B cell (primary cell): ENCODE results near the gene BAG3.

Experiments used
- EZH2 ChIP-seq: IDR thresholded peaks from 2 replicates; pipeline ENCODE4 v1.6.1; 2012; ENCODE audit warnings: borderline replicate concordance, low read depth, mild to moderate bottlenecking, moderate library complexity, low read length; ENCODE audit not compliant: insufficient read depth, poor library complexity, severe bottlenecking
- TF ChIP-seq, protein P1 (sequence below): fragments of 200-600 bp; IDR thresholded peaks from one replicate; pipeline ENCODE4 v1.8.0; 2022; ENCODE audit warnings: antibody characterized with exemption, mild to moderate bottlenecking

- TF ChIP-seq, protein P1, sequence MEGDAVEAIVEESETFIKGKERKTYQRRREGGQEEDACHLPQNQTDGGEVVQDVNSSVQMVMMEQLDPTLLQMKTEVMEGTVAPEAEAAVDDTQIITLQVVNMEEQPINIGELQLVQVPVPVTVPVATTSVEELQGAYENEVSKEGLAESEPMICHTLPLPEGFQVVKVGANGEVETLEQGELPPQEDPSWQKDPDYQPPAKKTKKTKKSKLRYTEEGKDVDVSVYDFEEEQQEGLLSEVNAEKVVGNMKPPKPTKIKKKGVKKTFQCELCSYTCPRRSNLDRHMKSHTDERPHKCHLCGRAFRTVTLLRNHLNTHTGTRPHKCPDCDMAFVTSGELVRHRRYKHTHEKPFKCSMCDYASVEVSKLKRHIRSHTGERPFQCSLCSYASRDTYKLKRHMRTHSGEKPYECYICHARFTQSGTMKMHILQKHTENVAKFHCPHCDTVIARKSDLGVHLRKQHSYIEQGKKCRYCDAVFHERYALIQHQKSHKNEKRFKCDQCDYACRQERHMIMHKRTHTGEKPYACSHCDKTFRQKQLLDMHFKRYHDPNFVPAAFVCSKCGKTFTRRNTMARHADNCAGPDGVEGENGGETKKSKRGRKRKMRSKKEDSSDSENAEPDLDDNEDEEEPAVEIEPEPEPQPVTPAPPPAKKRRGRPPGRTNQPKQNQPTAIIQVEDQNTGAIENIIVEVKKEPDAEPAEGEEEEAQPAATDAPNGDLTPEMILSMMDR = no peak
- TF ChIP-seq EZH2 = no peak
Observed at GRCh38 chr10:119666709-119667004, 15.5 kb downstream of the BAG3 start.
